Natural killer cell (primary cell): ENCODE measurements around the gene SLC39A7. TPM values are rescaled to one million over a fixed set of nuclear protein-coding genes. Genes with fewer than 3 reads are reported as not detected.

Source experiments
- ATAC-seq, 3 donors: fragments of 150-1000 bp in 2 of 3; fragments of 200-7000 bp in 1 of 3; cut with Tn5 transposase; 1 replicate in 1 of 3; 2 replicates in 2 of 3; pipeline ENCODE4 v1.10.0; 2021; ENCODE audit warnings: mild to moderate bottlenecking in 2 of 3, moderate library complexity in 2 of 3
- DNase-seq, 2 donors: peaks; one replicate each; pipeline versions ENCODE4 v3.0.0 to v3.0.0-alpha.2; 2013 to 2021; ENCODE audit warnings: mixed read lengths in 1 of 2
- H3K27ac ChIP-seq: one replicate; pipeline ENCODE4 v1.5.1; 2013; ENCODE audit warnings: mild to moderate bottlenecking, low read length
- H3K27me3 ChIP-seq: one replicate; pipeline ENCODE4 v1.6.1; 2013; ENCODE audit warnings: low read length; ENCODE audit not compliant: control insufficient read depth, insufficient read depth
- H3K36me3 ChIP-seq: one replicate; pipeline ENCODE4 v1.6.1; 2013; ENCODE audit warnings: low read length; ENCODE audit not compliant: control insufficient read depth, insufficient read depth
- H3K4me1 ChIP-seq: one replicate; pipeline ENCODE4 v1.6.1; 2013; ENCODE audit warnings: low read length; ENCODE audit not compliant: control insufficient read depth, insufficient read depth
- H3K4me3 ChIP-seq: one replicate; pipeline ENCODE4 v1.5.1; 2013; ENCODE audit warnings: low read length
- H3K9me3 ChIP-seq: one replicate; pipeline ENCODE4 v1.6.1; 2013; ENCODE audit warnings: low read length; ENCODE audit not compliant: control insufficient read depth, insufficient read depth
- H3K27ac Mint-ChIP-seq, 2 donors: one replicate each; pipeline ENCODE4 v1.8.0; 2022; ENCODE audit warnings: mild to moderate bottlenecking in 2 of 2, mixed read lengths in 2 of 2, moderate library complexity in 1 of 2
- H3K27me3 Mint-ChIP-seq, 2 donors: one replicate each; pipeline ENCODE4 v1.8.0; 2022; ENCODE audit warnings: low read depth in 2 of 2, mixed read lengths in 2 of 2
- H3K36me3 Mint-ChIP-seq: one replicate; pipeline ENCODE4 v1.8.0; 2022; ENCODE audit warnings: mixed read lengths
- H3K4me1 Mint-ChIP-seq, 2 donors: one replicate each; pipeline ENCODE4 v1.8.0; 2022; ENCODE audit warnings: mixed read lengths in 2 of 2
- H3K4me3 Mint-ChIP-seq: one replicate; pipeline ENCODE4 v1.8.0; 2022; ENCODE audit warnings: mild to moderate bottlenecking, moderate library complexity, mixed read lengths
- H3K9me3 Mint-ChIP-seq, 2 donors: one replicate each; pipeline ENCODE4 v1.8.0; 2022; ENCODE audit warnings: mixed read lengths in 2 of 2
- WGBS: methylation state at CpG from one replicate; pipeline ENCODE4 v1.1.7; 2013; ENCODE audit warnings: missing lambda C conversion rate; ENCODE audit not compliant: insufficient coverage; 5-methylcytosine and 5-hydroxymethylcytosine counted together
- intact Hi-C: fragments of 100-400 bp; cut with micrococcal nuclease; formaldehyde crosslinking; loops from one replicate; pipeline ENCODE4 v1.14.2; 2022
- total RNA-seq, 4 donors: library from RNA; stranded (reverse); fragments of 120-200 nt in 1 of 4; gene quantifications; one replicate each; pipeline versions ENCODE4 v1.2.3 to v1.2.4, GENCODE V29; 2013 to 2022
- TF ChIP-seq, protein P1 (sequence below): fragments of 200-600 bp; IDR thresholded peaks from one replicate; pipeline ENCODE4 v1.8.0; 2022; ENCODE audit warnings: antibody characterized with exemption

SLC39A7 gene
- total RNA-seq, 3 donors from 2014 or later (not counting 1 experiment from before 2014, with no cell fraction given): 38.9 to 45.7 (median 45.6) TPM

DNA sequence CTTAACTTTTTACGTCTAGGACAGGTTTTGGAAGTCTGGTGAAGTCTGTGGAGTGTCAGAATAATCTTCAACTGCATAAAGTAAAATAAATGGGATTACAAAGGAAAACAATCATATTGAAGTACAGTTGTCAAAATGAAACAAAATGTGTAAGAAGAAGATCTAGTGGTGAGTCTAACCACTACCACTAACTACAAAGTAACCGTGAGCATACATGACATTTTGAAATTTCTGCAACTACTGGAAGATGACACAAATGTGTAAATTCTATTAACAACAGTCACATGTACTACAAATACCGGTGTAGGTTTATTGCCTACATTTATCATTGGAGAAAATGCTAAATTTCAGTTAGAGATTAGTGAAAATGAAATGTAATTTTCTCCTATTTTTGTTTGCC, 41.3 kb downstream of the SLC39A7 start:
- H3K9me3 ChIP-seq: no peaks in the 10 kb centered on the region
- Mint-ChIP-seq H3K9me3 (no peaks in the 10 kb centered on the region), H3K4me1 (no peaks in the 10 kb centered on the region), H3K36me3 (no peaks in the 10 kb centered on the region), H3K27ac (no peak overlapping the region), H3K4me3 (no peak overlapping the region), H3K27me3 (peaks cover 20 to 28% of the 10 kb centered on the region in 2 donors)
- H3K4me3 ChIP-seq: no peak overlapping the region
- no peak for ATAC-seq
- intact Hi-C loops: no loop called here
- TF ChIP-seq, protein P1, sequence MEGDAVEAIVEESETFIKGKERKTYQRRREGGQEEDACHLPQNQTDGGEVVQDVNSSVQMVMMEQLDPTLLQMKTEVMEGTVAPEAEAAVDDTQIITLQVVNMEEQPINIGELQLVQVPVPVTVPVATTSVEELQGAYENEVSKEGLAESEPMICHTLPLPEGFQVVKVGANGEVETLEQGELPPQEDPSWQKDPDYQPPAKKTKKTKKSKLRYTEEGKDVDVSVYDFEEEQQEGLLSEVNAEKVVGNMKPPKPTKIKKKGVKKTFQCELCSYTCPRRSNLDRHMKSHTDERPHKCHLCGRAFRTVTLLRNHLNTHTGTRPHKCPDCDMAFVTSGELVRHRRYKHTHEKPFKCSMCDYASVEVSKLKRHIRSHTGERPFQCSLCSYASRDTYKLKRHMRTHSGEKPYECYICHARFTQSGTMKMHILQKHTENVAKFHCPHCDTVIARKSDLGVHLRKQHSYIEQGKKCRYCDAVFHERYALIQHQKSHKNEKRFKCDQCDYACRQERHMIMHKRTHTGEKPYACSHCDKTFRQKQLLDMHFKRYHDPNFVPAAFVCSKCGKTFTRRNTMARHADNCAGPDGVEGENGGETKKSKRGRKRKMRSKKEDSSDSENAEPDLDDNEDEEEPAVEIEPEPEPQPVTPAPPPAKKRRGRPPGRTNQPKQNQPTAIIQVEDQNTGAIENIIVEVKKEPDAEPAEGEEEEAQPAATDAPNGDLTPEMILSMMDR: no peak
- H3K36me3 ChIP-seq: no peaks in the 10 kb centered on the region
- peak in 1 of 2 donors; percentile 19 for DNase-seq
- no CpG with 5 or more reads among the region's 3 CpGs for WGBS
- no peaks in the 10 kb centered on the region for H3K4me1 ChIP-seq
- no peaks in the 10 kb centered on the region for H3K27me3 ChIP-seq
- no peak overlapping the region for H3K27ac ChIP-seq

DNA sequence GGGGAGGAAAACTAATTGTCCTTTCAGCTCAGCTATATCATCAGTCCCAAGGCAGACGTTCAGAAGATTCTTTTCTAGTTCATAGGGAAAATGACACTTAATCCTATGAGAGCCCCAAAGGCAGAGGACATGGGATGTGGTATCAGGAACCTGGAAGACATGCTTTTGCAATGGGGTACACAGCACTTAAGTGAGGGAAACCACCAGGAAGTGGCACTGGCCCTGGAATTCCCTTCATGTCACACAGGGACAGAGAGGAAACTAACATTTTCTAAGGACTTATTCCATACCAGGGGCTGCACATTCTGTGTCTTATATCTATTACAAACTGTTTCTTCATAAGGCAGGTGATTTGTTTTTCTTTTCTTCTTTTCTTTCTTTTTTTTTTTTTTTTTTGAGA, 42.8 kb downstream of the SLC39A7 start:
- Histone ChIP-seq H3K36me3 (no peaks in the 10 kb centered on the region), H3K9me3 (no peaks in the 10 kb centered on the region), H3K4me3 (no peak overlapping the region), H3K27ac (no peak overlapping the region), H3K4me1 (peaks cover 8% of the 10 kb centered on the region), H3K27me3 (no peaks in the 10 kb centered on the region)
- ATAC-seq (no peak), DNase-seq (no peak)
- H3K4me1 Mint-ChIP-seq: peaks cover 2 to 8% of the 10 kb centered on the region in 2 donors
- no peaks in the 10 kb centered on the region for H3K9me3 Mint-ChIP-seq
- TF ChIP-seq, protein P1: no peak
- intact Hi-C loops: no loop called here
- 38% methylated on average over 1 of the region's 1 CpG for WGBS
- no peaks in the 10 kb centered on the region for H3K36me3 Mint-ChIP-seq
- H3K27me3 Mint-ChIP-seq: peaks cover 20 to 28% of the 10 kb centered on the region in 2 donors
- no peak overlapping the region for H3K4me3 Mint-ChIP-seq
- H3K27ac Mint-ChIP-seq: no peak overlapping the region

DNA sequence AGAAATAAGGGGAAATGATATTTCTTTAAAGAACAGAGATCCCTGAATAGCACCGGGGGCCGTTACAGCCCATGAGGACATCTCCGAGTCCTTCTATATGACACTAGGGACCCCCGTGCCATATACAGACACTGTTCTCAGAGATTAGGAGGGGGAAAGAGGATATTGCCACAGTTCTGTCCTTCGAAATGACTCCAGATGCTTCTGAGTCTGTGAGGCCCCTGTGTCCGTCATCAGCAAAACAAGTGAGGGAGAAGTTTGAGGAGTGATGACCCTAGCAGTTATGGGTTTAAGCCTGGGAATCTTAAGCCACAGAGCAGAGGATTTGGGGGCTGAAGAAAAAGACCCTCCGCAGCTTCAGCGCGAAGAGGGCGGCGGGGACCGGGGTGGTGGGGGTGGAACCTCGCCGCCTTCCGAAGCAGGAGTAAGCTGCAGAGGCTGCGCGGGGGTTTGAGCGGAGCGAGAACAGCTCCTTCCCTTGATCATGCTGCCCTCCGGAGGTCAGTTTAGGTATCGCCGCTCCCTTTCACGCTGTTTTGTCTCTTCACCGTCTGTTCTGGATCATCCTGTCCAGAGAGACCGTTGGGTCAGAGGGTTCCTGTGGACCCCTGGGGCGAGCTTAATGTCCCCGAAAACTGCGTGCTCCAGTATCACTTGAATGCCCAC, 47.4 kb downstream of the SLC39A7 start:
- peak overlapping the region; percentile 94 for H3K27ac ChIP-seq
- H3K9me3 Mint-ChIP-seq: no peaks in the 10 kb centered on the region
- H3K9me3 ChIP-seq: no peaks in the 10 kb centered on the region
- TF ChIP-seq, protein P1: peak; percentile 94
- no peaks in the 10 kb centered on the region for H3K36me3 Mint-ChIP-seq
- H3K27me3 Mint-ChIP-seq: peaks cover 0 to 5% of the 10 kb centered on the region in 2 donors
- H3K4me3 Mint-ChIP-seq: peak overlapping the region; percentile 90
- intact Hi-C loops: loop anchor here (1.0 kb wide), 3 partner anchors 87 to 234 kb away; no protein-coding TSS in a partner anchor
- ATAC-seq (peak; percentile 38 to 63 (median 47)), DNase-seq (peak; percentile 89 to 95)
- H3K4me1 ChIP-seq: peaks cover 28% of the 10 kb centered on the region
- 2% methylated on average over 27 of the region's 28 CpGs for WGBS
- peaks cover 7% of the 10 kb centered on the region for H3K36me3 ChIP-seq
- peaks cover 22 to 37% of the 10 kb centered on the region in 2 donors for H3K4me1 Mint-ChIP-seq
- no peaks in the 10 kb centered on the region for H3K27me3 ChIP-seq
- peak overlapping the region; percentile 45 for H3K4me3 ChIP-seq
- peak overlapping the region; percentile 95 to 97 for H3K27ac Mint-ChIP-seq

DNA sequence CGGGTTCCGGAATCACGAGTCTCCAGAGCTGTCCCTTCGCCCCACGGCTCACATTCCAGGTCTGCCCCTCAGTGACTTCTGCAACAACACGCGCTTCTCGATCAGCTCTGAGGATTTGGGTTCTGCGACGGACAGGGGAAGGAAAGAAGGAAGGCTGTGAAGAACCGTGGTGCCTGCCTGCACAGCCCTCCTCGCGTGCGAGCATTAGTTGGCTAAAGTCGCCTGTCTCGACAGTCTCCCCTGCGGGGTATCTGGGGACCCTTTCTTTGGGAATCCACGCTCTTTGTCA, 47.9 kb downstream of the SLC39A7 start:
- Histone ChIP-seq H3K9me3 (no peaks in the 10 kb centered on the region), H3K27me3 (no peaks in the 10 kb centered on the region), H3K27ac (peak overlapping the region; percentile 94), H3K4me1 (peaks cover 28% of the 10 kb centered on the region), H3K4me3 (peak overlapping the region; percentile 45), H3K36me3 (peaks cover 7% of the 10 kb centered on the region)
- TF ChIP-seq, protein P1: no peak
- intact Hi-C loops: loop anchor here (1.0 kb wide), 3 partner anchors 87 to 234 kb away; no protein-coding TSS in a partner anchor
- Mint-ChIP-seq H3K27ac (peak overlapping the region; percentile 95 to 97), H3K9me3 (no peaks in the 10 kb centered on the region), H3K27me3 (peaks cover 0 to 5% of the 10 kb centered on the region in 2 donors), H3K36me3 (no peaks in the 10 kb centered on the region), H3K4me1 (peaks cover 22 to 37% of the 10 kb centered on the region in 2 donors), H3K4me3 (peak overlapping the region; percentile 90)
- WGBS: 0% methylated on average over 18 of the region's 18 CpGs
- no peak for ATAC-seq
- peak in 1 of 2 donors; percentile 79 for DNase-seq
